Endothelial cell (in vitro differentiated cells): ENCODE results near the gene TNXB. TPM values are rescaled to one million over a fixed set of nuclear protein-coding genes. Genes with fewer than 3 reads are reported as not detected.

ENCODE experiments used
- DNase-seq: peaks from one replicate; pipeline ENCODE4 v3.0.0; 2021; ENCODE audit warnings: low spot score
- H3K27ac Mint-ChIP-seq: one replicate; pipeline ENCODE4 v1.8.0; 2021; ENCODE audit warnings: mixed read lengths, inconsistent platforms; ENCODE audit not compliant: unreplicated experiment
- H3K27me3 Mint-ChIP-seq: one replicate; pipeline ENCODE4 v1.8.0; 2021; ENCODE audit warnings: mild to moderate bottlenecking, moderate library complexity, mixed read lengths, inconsistent platforms; ENCODE audit not compliant: unreplicated experiment
- H3K36me3 Mint-ChIP-seq: one replicate; pipeline ENCODE4 v1.8.0; 2021; ENCODE audit warnings: mild to moderate bottlenecking, low read depth, mixed read lengths, inconsistent platforms; ENCODE audit not compliant: unreplicated experiment
- H3K4me1 Mint-ChIP-seq: one replicate; pipeline ENCODE4 v1.8.0; 2021; ENCODE audit warnings: mild to moderate bottlenecking, mixed read lengths, inconsistent platforms; ENCODE audit not compliant: unreplicated experiment
- H3K4me3 Mint-ChIP-seq: one replicate; pipeline ENCODE4 v1.8.0; 2021; ENCODE audit warnings: mild to moderate bottlenecking, mixed read lengths, inconsistent platforms; ENCODE audit not compliant: unreplicated experiment
- H3K9me3 Mint-ChIP-seq: one replicate; pipeline ENCODE4 v1.8.0; 2021; ENCODE audit warnings: mixed read lengths, inconsistent platforms; ENCODE audit not compliant: unreplicated experiment
- CTCF ChIP-seq: fragments of 200-600 bp; sonication (generic); IDR thresholded peaks from one replicate; pipeline ENCODE4 v1.5.0; 2021; ENCODE audit warnings: antibody characterized with exemption; ENCODE audit not compliant: unreplicated experiment
- total RNA-seq: library from RNA; stranded (reverse); fragmentation: NEBNext Ultra II Directional; extraction: Animal tissue kit (Norgen Biotek cat#: 25700); gene quantifications from one replicate; pipeline ENCODE4 v1.2.1, GENCODE V29; 2021; ENCODE audit not compliant: unreplicated experiment

TNXB gene
- total RNA-seq, 1 donor from 2014 or later, result 7.5 TPM

- H3K36me3 Mint-ChIP-seq, result peaks cover 17% of the 10 kb centered on the region
- peaks cover 13% of the 10 kb centered on the region for H3K27me3 Mint-ChIP-seq
- H3K4me1 Mint-ChIP-seq, result peaks cover 38% of the 10 kb centered on the region
- TF ChIP-seq CTCF, result no peak
- DNase-seq, result peak; percentile 83
- no peaks in the 10 kb centered on the region for H3K9me3 Mint-ChIP-seq
- peak within 1 kb of the TSS; percentile 94 for H3K27ac Mint-ChIP-seq
- H3K4me3 Mint-ChIP-seq, result peak within 1 kb of the TSS; percentile 99
Observed at GRCh38 chr6:32153564-32154513, 44.7 kb upstream of the TNXB start, which contains the start of gene PPT2. Gene PPT2, plus strand, starts transcription at chr6:32154141. Its CDS starts 454 bp downstream, at chr6:32154595.

GRCh38 chr6:32152769-32153563 lies 43.8 kb upstream of the TNXB start:
- peaks cover 18% of the 10 kb centered on the region for H3K27me3 Mint-ChIP-seq
- H3K4me1 Mint-ChIP-seq, result peaks cover 43% of the 10 kb centered on the region
- peak overlapping the region; percentile 99 for H3K4me3 Mint-ChIP-seq
- H3K9me3 Mint-ChIP-seq, result no peaks in the 10 kb centered on the region
- no peak for TF ChIP-seq CTCF
- peaks cover 17% of the 10 kb centered on the region for H3K36me3 Mint-ChIP-seq
- no peak for DNase-seq
- peak overlapping the region; percentile 76 for H3K27ac Mint-ChIP-seq

- Mint-ChIP-seq H3K4me3 (peak within 1 kb of the TSS; percentile 99), H3K36me3 (peaks cover 10% of the 10 kb centered on the region), H3K9me3 (no peaks in the 10 kb centered on the region), H3K27ac (peak within 1 kb of the TSS; percentile 76), H3K4me1 (peaks cover 45% of the 10 kb centered on the region), H3K27me3 (peaks cover 18% of the 10 kb centered on the region)
- no peak for TF ChIP-seq CTCF
- DNase-seq, result no peak
Observed at GRCh38 chr6:32151863-32152768, 43.0 kb upstream of the TNXB start, which contains the start of gene PRRT1. Gene PRRT1, minus strand, starts transcription at chr6:32151939. Its CDS starts 112 bp downstream, at chr6:32151827.

- Mint-ChIP-seq H3K36me3 (peaks cover 10% of the 10 kb centered on the region), H3K4me3 (peak overlapping the region; percentile 71), H3K27ac (peak overlapping the region; percentile 61), H3K27me3 (peaks cover 19% of the 10 kb centered on the region), H3K4me1 (peaks cover 45% of the 10 kb centered on the region), H3K9me3 (no peaks in the 10 kb centered on the region)
- no peak for TF ChIP-seq CTCF
- no peak for DNase-seq
Observed at GRCh38 chr6:32151181-32151862, 42.2 kb upstream of the TNXB start.
